KMS-11 (cell line): ENCODE data around the gene SUPT5H.

Source experiments
- H2AFZ ChIP-seq: fragments of 200-600 bp; sonication (generic); 2 replicates; pipeline ENCODE4 v1.6.1; 2016; ENCODE audit warnings: antibody characterized with exemption, mixed run types, low read depth
- H3K27ac ChIP-seq: fragments of 200-600 bp; sonication (generic); 2 replicates; pipeline ENCODE4 v1.6.1; 2016; ENCODE audit warnings: mild to moderate bottlenecking, mixed run types
- H3K27me3 ChIP-seq: fragments of 200-600 bp; sonication (generic); 2 replicates; pipeline ENCODE4 v1.6.1; 2017; ENCODE audit warnings: mild to moderate bottlenecking, low read depth, mixed run types, moderate library complexity; ENCODE audit not compliant: insufficient read depth
- H3K36me3 ChIP-seq: fragments of 200-600 bp; sonication (generic); 2 replicates; pipeline ENCODE4 v1.6.1; 2017; ENCODE audit warnings: mild to moderate bottlenecking, mixed run types; ENCODE audit not compliant: insufficient read depth
- H3K4me1 ChIP-seq: fragments of 200-600 bp; sonication (generic); 2 replicates; pipeline ENCODE4 v1.6.1; 2016; ENCODE audit warnings: mild to moderate bottlenecking, low read depth, mixed run types; ENCODE audit not compliant: poor library complexity, severe bottlenecking
- H3K4me2 ChIP-seq: fragments of 200-600 bp; sonication (generic); 2 replicates; pipeline ENCODE4 v1.7.0; 2016; ENCODE audit warnings: mild to moderate bottlenecking, mixed run types
- H3K4me3 ChIP-seq: fragments of 200-600 bp; sonication (generic); IDR thresholded peaks from 2 replicates; pipeline ENCODE4 v1.6.1; 2017; ENCODE audit warnings: low read depth, low read length, mixed read lengths; ENCODE audit not compliant: insufficient read depth
- H3K79me2 ChIP-seq: fragments of 200-600 bp; sonication (generic); 2 replicates; pipeline ENCODE4 v1.6.1; 2016; ENCODE audit warnings: low read depth, mixed run types; ENCODE audit not compliant: insufficient read depth
- H3K9ac ChIP-seq: fragments of 200-600 bp; sonication (generic); 2 replicates; pipeline ENCODE4 v1.6.1; 2016; ENCODE audit warnings: mild to moderate bottlenecking, mixed run types
- H4K20me1 ChIP-seq: fragments of 200-600 bp; sonication (generic); 2 replicates; pipeline ENCODE4 v1.6.1; 2016; ENCODE audit warnings: mild to moderate bottlenecking, mixed run types; ENCODE audit not compliant: insufficient read depth
- TF ChIP-seq, protein P1 (sequence below): fragments of 200-600 bp; sonication (generic); conservative IDR thresholded peaks from 2 replicates; pipeline ENCODE4 v1.6.1; 2017; ENCODE audit warnings: low read depth, mild to moderate bottlenecking, antibody characterized with exemption, low read length, moderate library complexity, mixed read lengths

The SUPT5H gene

DNA sequence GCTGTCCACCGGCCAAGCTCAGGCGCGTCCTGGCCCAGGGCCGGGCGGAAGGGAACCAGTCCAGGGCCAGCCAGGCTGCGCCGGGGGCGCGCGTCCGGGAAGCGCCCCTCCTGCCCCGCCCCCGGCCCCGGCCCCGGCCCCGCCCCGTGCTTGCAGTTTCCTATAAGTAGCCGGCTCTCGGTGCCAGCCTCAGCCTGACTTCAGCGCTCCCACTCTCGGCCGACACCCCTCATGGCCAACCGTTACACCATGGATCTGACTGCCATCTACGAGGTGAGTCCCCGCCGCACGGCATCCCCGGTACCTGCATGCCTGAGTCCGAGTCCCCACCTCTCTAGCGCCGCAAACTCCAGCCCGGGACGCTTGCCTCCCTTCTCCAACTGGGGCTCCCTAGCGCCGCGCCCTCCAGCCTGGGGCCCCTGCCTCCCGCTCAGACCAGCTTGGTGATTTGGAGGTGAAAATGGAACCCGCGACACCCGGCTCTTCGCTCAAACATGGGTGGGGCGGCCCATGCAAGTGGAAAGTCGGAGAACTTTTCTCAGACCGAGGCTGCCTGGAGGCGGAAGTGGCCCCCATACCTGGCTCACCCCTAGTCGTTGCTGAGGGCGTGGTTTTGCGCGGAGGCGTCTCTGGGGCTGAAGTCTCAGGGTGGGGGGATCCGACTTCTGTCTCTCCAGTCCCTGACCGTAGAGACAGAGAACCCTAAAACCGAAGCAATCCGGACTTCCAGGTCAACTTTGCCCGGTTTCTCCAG is 38.5 kb upstream of the SUPT5H start, which contains the start of gene ZFP36:
TSS of gene ZFP36 (plus strand) at position 192 of the 754 bp plus-strand sequence. CDS start at position 250, 58 bp downstream.
- H2AFZ ChIP-seq, result peak within 1 kb of the TSS; percentile 23; the same call in 1 of the 2 replicates

DNA sequence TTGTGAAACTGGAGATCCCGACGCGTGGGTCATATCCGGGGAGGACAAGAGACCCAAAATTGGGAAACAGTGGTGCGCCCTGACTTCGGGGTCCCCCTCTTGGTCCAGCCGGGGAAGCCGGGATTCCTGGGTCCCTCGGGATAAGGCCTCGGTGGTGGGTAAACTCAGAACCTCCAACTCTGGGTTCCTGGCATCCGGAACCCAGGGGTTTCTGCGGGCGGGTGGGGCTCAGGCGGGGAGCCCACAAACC is 38.0 kb upstream of the SUPT5H start:
- peaks cover 24% of the 10 kb centered on the region for H3K79me2 ChIP-seq
- H3K9ac ChIP-seq, result peak overlapping the region; percentile 53
- TF ChIP-seq, protein P1, sequence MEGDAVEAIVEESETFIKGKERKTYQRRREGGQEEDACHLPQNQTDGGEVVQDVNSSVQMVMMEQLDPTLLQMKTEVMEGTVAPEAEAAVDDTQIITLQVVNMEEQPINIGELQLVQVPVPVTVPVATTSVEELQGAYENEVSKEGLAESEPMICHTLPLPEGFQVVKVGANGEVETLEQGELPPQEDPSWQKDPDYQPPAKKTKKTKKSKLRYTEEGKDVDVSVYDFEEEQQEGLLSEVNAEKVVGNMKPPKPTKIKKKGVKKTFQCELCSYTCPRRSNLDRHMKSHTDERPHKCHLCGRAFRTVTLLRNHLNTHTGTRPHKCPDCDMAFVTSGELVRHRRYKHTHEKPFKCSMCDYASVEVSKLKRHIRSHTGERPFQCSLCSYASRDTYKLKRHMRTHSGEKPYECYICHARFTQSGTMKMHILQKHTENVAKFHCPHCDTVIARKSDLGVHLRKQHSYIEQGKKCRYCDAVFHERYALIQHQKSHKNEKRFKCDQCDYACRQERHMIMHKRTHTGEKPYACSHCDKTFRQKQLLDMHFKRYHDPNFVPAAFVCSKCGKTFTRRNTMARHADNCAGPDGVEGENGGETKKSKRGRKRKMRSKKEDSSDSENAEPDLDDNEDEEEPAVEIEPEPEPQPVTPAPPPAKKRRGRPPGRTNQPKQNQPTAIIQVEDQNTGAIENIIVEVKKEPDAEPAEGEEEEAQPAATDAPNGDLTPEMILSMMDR, result no peak
- H3K4me1 ChIP-seq, result peaks cover 62% of the 10 kb centered on the region
- H3K4me2 ChIP-seq, result peak overlapping the region; percentile 71; the same call in 1 of the 2 replicates
- H3K27ac ChIP-seq, result peak overlapping the region; percentile 61
- H3K27me3 ChIP-seq, result no peaks in the 10 kb centered on the region
- H3K4me3 ChIP-seq, result no peak overlapping the region
- H4K20me1 ChIP-seq, result no peaks in the 10 kb centered on the region
- no peaks in the 10 kb centered on the region for H3K36me3 ChIP-seq
- H2AFZ ChIP-seq, result peak overlapping the region; percentile 7; the same call in 1 of the 2 replicates

More for the DNA sequence above, 38.5 kb upstream of the SUPT5H start, which contains the start of gene ZFP36:
- peaks cover 67% of the 10 kb centered on the region for H3K4me1 ChIP-seq
- H3K4me2 ChIP-seq, result peak within 1 kb of the TSS; percentile 98
- peaks cover 24% of the 10 kb centered on the region for H3K79me2 ChIP-seq
- TF ChIP-seq, protein P1, result no peak
- H3K4me3 ChIP-seq, result no peak within 1 kb of the TSS
- peak within 1 kb of the TSS; percentile 61 for H3K27ac ChIP-seq
- no peaks in the 10 kb centered on the region for H3K27me3 ChIP-seq
- peak within 1 kb of the TSS; percentile 53 for H3K9ac ChIP-seq
- H3K36me3 ChIP-seq, result no peaks in the 10 kb centered on the region
- H4K20me1 ChIP-seq, result no peaks in the 10 kb centered on the region

DNA sequence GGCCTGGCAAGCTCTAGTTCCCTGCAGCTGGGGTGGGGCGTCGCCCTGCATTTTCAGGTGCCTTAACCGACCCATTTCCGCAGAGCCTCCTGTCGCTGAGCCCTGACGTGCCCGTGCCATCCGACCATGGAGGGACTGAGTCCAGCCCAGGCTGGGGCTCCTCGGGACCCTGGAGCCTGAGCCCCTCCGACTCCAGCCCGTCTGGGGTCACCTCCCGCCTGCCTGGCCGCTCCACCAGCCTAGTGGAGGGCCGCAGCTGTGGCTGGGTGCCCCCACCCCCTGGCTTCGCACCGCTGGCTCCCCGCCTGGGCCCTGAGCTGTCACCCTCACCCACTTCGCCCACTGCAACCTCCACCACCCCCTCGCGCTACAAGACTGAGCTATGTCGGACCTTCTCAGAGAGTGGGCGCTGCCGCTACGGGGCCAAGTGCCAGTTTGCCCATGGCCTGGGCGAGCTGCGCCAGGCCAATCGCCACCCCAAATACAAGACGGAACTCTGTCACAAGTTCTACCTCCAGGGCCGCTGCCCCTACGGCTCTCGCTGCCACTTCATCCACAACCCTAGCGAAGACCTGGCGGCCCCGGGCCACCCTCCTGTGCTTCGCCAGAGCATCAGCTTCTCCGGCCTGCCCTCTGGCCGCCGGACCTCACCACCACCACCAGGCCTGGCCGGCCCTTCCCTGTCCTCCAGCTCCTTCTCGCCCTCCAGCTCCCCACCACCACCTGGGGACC is 37.6 kb upstream of the SUPT5H start:
- H3K4me2 ChIP-seq, result peak overlapping the region; percentile 71
- H3K36me3 ChIP-seq, result no peaks in the 10 kb centered on the region
- no peaks in the 10 kb centered on the region for H4K20me1 ChIP-seq
- peak overlapping the region; percentile 61 for H3K27ac ChIP-seq
- peak overlapping the region; percentile 53 for H3K9ac ChIP-seq
- no peak overlapping the region for H3K4me3 ChIP-seq
- peaks cover 57% of the 10 kb centered on the region for H3K4me1 ChIP-seq
- H3K27me3 ChIP-seq, result no peaks in the 10 kb centered on the region
- TF ChIP-seq, protein P1, result no peak
- H3K79me2 ChIP-seq, result peaks cover 24% of the 10 kb centered on the region
- no peak overlapping the region for H2AFZ ChIP-seq

DNA sequence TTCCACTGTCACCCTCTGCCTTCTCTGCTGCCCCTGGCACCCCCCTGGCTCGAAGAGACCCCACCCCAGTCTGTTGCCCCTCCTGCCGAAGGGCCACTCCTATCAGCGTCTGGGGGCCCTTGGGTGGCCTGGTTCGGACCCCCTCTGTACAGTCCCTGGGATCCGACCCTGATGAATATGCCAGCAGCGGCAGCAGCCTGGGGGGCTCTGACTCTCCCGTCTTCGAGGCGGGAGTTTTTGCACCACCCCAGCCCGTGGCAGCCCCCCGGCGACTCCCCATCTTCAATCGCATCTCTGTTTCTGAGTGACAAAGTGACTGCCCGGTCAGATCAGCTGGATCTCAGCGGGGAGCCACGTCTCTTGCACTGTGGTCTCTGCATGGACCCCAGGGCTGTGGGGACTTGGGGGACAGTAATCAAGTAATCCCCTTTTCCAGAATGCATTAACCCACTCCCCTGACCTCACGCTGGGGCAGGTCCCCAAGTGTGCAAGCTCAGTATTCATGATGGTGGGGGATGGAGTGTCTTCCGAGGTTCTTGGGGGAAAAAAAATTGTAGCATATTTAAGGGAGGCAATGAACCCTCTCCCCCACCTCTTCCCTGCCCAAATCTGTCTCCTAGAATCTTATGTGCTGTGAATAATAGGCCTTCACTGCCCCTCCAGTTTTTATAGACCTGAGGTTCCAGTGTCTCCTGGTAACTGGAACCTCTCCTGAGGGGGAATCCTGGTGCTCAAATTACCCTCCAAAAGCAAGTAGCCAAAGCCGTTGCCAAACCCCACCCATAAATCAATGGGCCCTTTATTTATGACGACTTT is 36.8 kb upstream of the SUPT5H start:
- peak overlapping the region; percentile 80; the same call in 1 of the 2 replicates for H3K9ac ChIP-seq
- H4K20me1 ChIP-seq, result no peaks in the 10 kb centered on the region
- H3K27me3 ChIP-seq, result no peaks in the 10 kb centered on the region
- H3K4me1 ChIP-seq, result peaks cover 49% of the 10 kb centered on the region
- TF ChIP-seq, protein P1, result no peak
- H3K4me3 ChIP-seq, result no peak overlapping the region
- H3K27ac ChIP-seq, result peak overlapping the region; percentile 61
- H3K36me3 ChIP-seq, result no peaks in the 10 kb centered on the region
- peaks cover 24% of the 10 kb centered on the region for H3K79me2 ChIP-seq
- no peak overlapping the region for H2AFZ ChIP-seq
- H3K4me2 ChIP-seq, result peak overlapping the region; percentile 71
